Measurements from ENCODE around the gene PTPRD. TPM values are rescaled to one million over a fixed set of nuclear protein-coding genes. Genes with fewer than 3 reads are reported as not detected.

PTPRD gene
- total RNA-seq, 1 donor from 2014 or later, result 6.9 TPM

GRCh38 chr9:9174358-9174757 lies 1438.4 kb downstream of the PTPRD start:
- Histone ChIP-seq H3K36me3 (no peaks in the 10 kb centered on the region), H3K4me3 (no peak overlapping the region), H3K9me3 (no peaks in the 10 kb centered on the region), H3K27me3 (no peaks in the 10 kb centered on the region), H3K4me1 (no peaks in the 10 kb centered on the region), H3K27ac (no peak overlapping the region)
- intact Hi-C loops (cut with DNase I), result no loop called here
- TF ChIP-seq CTCF (IDR thresholded peaks at IDR 0.05), result no peak
- DNase-seq (ENCODE audit: low spot score in 2 of 2), result no peak

- no peak for DNase-seq (ENCODE audit: low spot score in 2 of 2)
- Histone ChIP-seq H3K4me1 (no peaks in the 10 kb centered on the region), H3K27ac (no peak overlapping the region), H3K4me3 (no peak overlapping the region), H3K9me3 (no peaks in the 10 kb centered on the region), H3K36me3 (no peaks in the 10 kb centered on the region), H3K27me3 (no peaks in the 10 kb centered on the region)
- intact Hi-C loops (cut with DNase I), result no loop called here
- TF ChIP-seq CTCF (IDR thresholded peaks at IDR 0.05), result no peak
These were observed 1439.5 kb downstream of the PTPRD start for GRCh38 chr9:9173264-9173663.

- no peak for TF ChIP-seq CTCF (IDR thresholded peaks at IDR 0.05)
- Histone ChIP-seq H3K27me3 (no peaks in the 10 kb centered on the region), H3K9me3 (no peaks in the 10 kb centered on the region), H3K36me3 (no peaks in the 10 kb centered on the region), H3K27ac (no peak overlapping the region), H3K4me1 (no peaks in the 10 kb centered on the region), H3K4me3 (no peak overlapping the region)
- DNase-seq (ENCODE audit: low spot score in 2 of 2), result no peak
- intact Hi-C loops (cut with DNase I), result no loop called here
These were observed 1442.2 kb downstream of the PTPRD start for GRCh38 chr9:9170439-9171134.

GRCh38 chr9:9142001-9142400 lies 1470.8 kb downstream of the PTPRD start:
- intact Hi-C loops (cut with DNase I), result no loop called here
- no peaks in the 10 kb centered on the region for H3K4me1 ChIP-seq
- H3K4me3 ChIP-seq, result no peak overlapping the region
- no peak for DNase-seq (ENCODE audit: low spot score in 2 of 2)
- TF ChIP-seq CTCF (IDR thresholded peaks at IDR 0.05), result no peak
- H3K9me3 ChIP-seq, result no peaks in the 10 kb centered on the region
- H3K27me3 ChIP-seq, result no peaks in the 10 kb centered on the region
- H3K27ac ChIP-seq, result no peak overlapping the region
- no peaks in the 10 kb centered on the region for H3K36me3 ChIP-seq

- no peak for DNase-seq (ENCODE audit: low spot score in 2 of 2)
- Histone ChIP-seq H3K36me3 (no peaks in the 10 kb centered on the region), H3K4me3 (no peak overlapping the region), H3K4me1 (no peaks in the 10 kb centered on the region), H3K27me3 (no peaks in the 10 kb centered on the region), H3K9me3 (no peaks in the 10 kb centered on the region), H3K27ac (no peak overlapping the region)
- intact Hi-C loops (cut with DNase I), result no loop called here
- no peak for TF ChIP-seq CTCF (IDR thresholded peaks at IDR 0.05)
These were observed 1479.3 kb downstream of the PTPRD start for GRCh38 chr9:9133526-9133925.

- no peaks in the 10 kb centered on the region for H3K27me3 ChIP-seq
- no peak overlapping the region for H3K4me3 ChIP-seq
- H3K9me3 ChIP-seq, result no peaks in the 10 kb centered on the region
- H3K27ac ChIP-seq, result no peak overlapping the region
- no peak for TF ChIP-seq CTCF (IDR thresholded peaks at IDR 0.05)
- intact Hi-C loops (cut with DNase I), result no loop called here
- no peak for DNase-seq (ENCODE audit: low spot score in 2 of 2)
- H3K36me3 ChIP-seq, result no peaks in the 10 kb centered on the region
- no peaks in the 10 kb centered on the region for H3K4me1 ChIP-seq
These were observed 1488.2 kb downstream of the PTPRD start for GRCh38 chr9:9124616-9125015.
